ENCODE measurements around the gene SYT9.

The SYT9 gene

GRCh38 chr11:7220636-7221035 is 31.1 kb upstream of the SYT9 start:
- TF ChIP-seq CREB1 (IDR thresholded peaks at IDR 0.05; ENCODE audit: low read depth) = no peak
- TF ChIP-seq EGR1 (IDR thresholded peaks at IDR 0.05) = no peak
- TF ChIP-seq TCF12 (IDR thresholded peaks at IDR 0.05; ENCODE audit: low read depth) = no peak
- TF ChIP-seq EP300 (IDR thresholded peaks at IDR 0.05; ENCODE audit: borderline replicate concordance) = no peak
- TF ChIP-seq CEBPB (IDR thresholded peaks at IDR 0.05) = no peak
- no peak for TF ChIP-seq YY1 (IDR thresholded peaks at IDR 0.05; ENCODE audit: low read depth)
- no peak for TF ChIP-seq TEAD4 (IDR thresholded peaks at IDR 0.05)
- TF ChIP-seq REST (IDR thresholded peaks at IDR 0.05; ENCODE audit: low read depth) = no peak
- no peak for TF ChIP-seq MAX (IDR thresholded peaks at IDR 0.05)
- no peak for TF ChIP-seq USF1 (IDR thresholded peaks at IDR 0.05)
- no peak for TF ChIP-seq FOXM1 (IDR thresholded peaks at IDR 0.05; ENCODE audit: borderline replicate concordance, low read depth)
- no peak for TF ChIP-seq TAF1 (IDR thresholded peaks at IDR 0.05; ENCODE audit: low read depth)
- no peak for TF ChIP-seq NFIC (IDR thresholded peaks at IDR 0.05)
- no peak for TF ChIP-seq RAD21 (IDR thresholded peaks at IDR 0.05; ENCODE audit: low read depth)
- TF ChIP-seq ZBTB7A (IDR thresholded peaks at IDR 0.05; ENCODE audit: low read depth) = no peak

GRCh38 chr11:7222619-7223018 is 29.1 kb upstream of the SYT9 start:
- no peak for TF ChIP-seq RAD21 (IDR thresholded peaks at IDR 0.05; ENCODE audit: low read depth)
- no peak for TF ChIP-seq FOXM1 (IDR thresholded peaks at IDR 0.05; ENCODE audit: borderline replicate concordance, low read depth)
- no peak for TF ChIP-seq USF1 (IDR thresholded peaks at IDR 0.05)
- TF ChIP-seq NFIC (IDR thresholded peaks at IDR 0.05) = no peak
- no peak for TF ChIP-seq TCF12 (IDR thresholded peaks at IDR 0.05; ENCODE audit: low read depth)
- no peak for TF ChIP-seq MAX (IDR thresholded peaks at IDR 0.05)
- TF ChIP-seq TAF1 (IDR thresholded peaks at IDR 0.05; ENCODE audit: low read depth) = no peak
- TF ChIP-seq TEAD4 (IDR thresholded peaks at IDR 0.05) = no peak
- TF ChIP-seq EGR1 (IDR thresholded peaks at IDR 0.05) = no peak
- TF ChIP-seq YY1 (IDR thresholded peaks at IDR 0.05; ENCODE audit: low read depth) = no peak

GRCh38 chr11:7239877-7240276 is 11.8 kb upstream of the SYT9 start:
- TF ChIP-seq CREB1 (IDR thresholded peaks at IDR 0.05; ENCODE audit: low read depth) (no peak), MAX (IDR thresholded peaks at IDR 0.05) (no peak), TCF12 (IDR thresholded peaks at IDR 0.05; ENCODE audit: low read depth) (no peak), TEAD4 (IDR thresholded peaks at IDR 0.05) (no peak), CEBPB (IDR thresholded peaks at IDR 0.05) (no peak), RAD21 (IDR thresholded peaks at IDR 0.05; ENCODE audit: low read depth) (no peak), YY1 (IDR thresholded peaks at IDR 0.05; ENCODE audit: low read depth) (no peak), FOXM1 (IDR thresholded peaks at IDR 0.05; ENCODE audit: borderline replicate concordance, low read depth) (no peak), USF1 (IDR thresholded peaks at IDR 0.05) (no peak), NFIC (IDR thresholded peaks at IDR 0.05) (no peak), TAF1 (IDR thresholded peaks at IDR 0.05; ENCODE audit: low read depth) (no peak), ZBTB7A (IDR thresholded peaks at IDR 0.05; ENCODE audit: low read depth) (no peak), EP300 (IDR thresholded peaks at IDR 0.05; ENCODE audit: borderline replicate concordance) (no peak), REST (IDR thresholded peaks at IDR 0.05; ENCODE audit: low read depth) (no peak), EGR1 (IDR thresholded peaks at IDR 0.05) (no peak)

GRCh38 chr11:7245341-7245740 is 6.4 kb upstream of the SYT9 start:
- TF ChIP-seq EP300 (IDR thresholded peaks at IDR 0.05; ENCODE audit: borderline replicate concordance) (no peak), USF1 (IDR thresholded peaks at IDR 0.05) (no peak), TAF1 (IDR thresholded peaks at IDR 0.05; ENCODE audit: low read depth) (no peak), MAX (IDR thresholded peaks at IDR 0.05) (no peak), YY1 (IDR thresholded peaks at IDR 0.05; ENCODE audit: low read depth) (no peak), CEBPB (IDR thresholded peaks at IDR 0.05) (no peak), TCF12 (IDR thresholded peaks at IDR 0.05; ENCODE audit: low read depth) (no peak), REST (IDR thresholded peaks at IDR 0.05; ENCODE audit: low read depth) (no peak), NFIC (IDR thresholded peaks at IDR 0.05) (no peak), RAD21 (IDR thresholded peaks at IDR 0.05; ENCODE audit: low read depth) (no peak), FOXM1 (IDR thresholded peaks at IDR 0.05; ENCODE audit: borderline replicate concordance, low read depth) (no peak), CREB1 (IDR thresholded peaks at IDR 0.05; ENCODE audit: low read depth) (no peak), EGR1 (IDR thresholded peaks at IDR 0.05) (no peak), ZBTB7A (IDR thresholded peaks at IDR 0.05; ENCODE audit: low read depth) (no peak), TEAD4 (IDR thresholded peaks at IDR 0.05) (no peak)
